ENCODE measurements around the gene PRDM15. TPM values are rescaled to one million over a fixed set of nuclear protein-coding genes. Genes with fewer than 3 reads are reported as not detected.

Gene PRDM15
- total RNA-seq, 6 donors from 2014 or later, result 5.3 to 31.4 (median 7.4) TPM

DNA sequence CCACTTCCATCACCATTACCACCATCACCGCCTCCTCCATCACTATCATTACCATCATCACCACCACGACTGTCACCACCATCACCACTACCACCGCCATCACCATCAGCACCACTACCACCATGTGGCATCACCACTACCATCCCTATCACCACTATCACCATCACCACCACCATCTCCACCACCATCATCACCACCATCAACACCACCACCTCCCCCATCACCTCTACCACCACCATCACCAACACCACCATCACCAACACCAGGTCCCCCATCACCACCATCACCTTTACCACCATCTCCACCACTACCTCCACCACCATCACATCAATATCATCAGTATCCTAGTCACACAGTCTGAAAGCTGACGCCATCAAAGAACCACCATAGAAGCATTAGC is 72.4 kb downstream of the PRDM15 start:
- Histone ChIP-seq H3K9me3 (no peaks in the 10 kb centered on the region), H3K4me1 (no peaks in the 10 kb centered on the region), H3K27me3 (no peaks in the 10 kb centered on the region), H3K36me3 (peaks cover 7 to 34% (median 19%) of the 10 kb centered on the region in 4 donors), H3K27ac (no peak overlapping the region), H3K4me3 (no peak overlapping the region)
- no peak for ATAC-seq (ENCODE audit: low FRiP score in 2 of 2)
- DNase-seq, result no peak
- TF ChIP-seq EP300 (IDR thresholded peaks at IDR 0.05) (no peak), POLR2A (IDR thresholded peaks at IDR 0.05) (no peak), POLR2AphosphoS5 (IDR thresholded peaks at IDR 0.05) (no peak)
- WGBS, 2 donors, result 96 to 97% methylated on average over 4 of the region's 4 CpGs

DNA sequence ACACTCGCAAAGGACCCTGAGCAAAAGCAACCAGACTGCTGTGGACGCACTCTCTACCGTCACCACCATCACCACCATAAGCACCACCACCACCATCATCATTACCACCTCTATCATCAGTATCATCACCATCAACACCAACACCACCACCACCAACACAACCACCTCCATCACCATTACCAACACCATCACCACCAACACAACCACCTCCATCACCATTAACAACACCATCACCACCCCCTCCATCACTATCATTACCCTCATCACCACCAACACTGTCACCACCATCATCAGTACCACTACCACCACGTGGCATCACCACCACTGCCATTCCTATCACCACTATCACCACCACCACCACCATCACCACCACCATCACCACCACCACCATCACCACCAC is 73.5 kb downstream of the PRDM15 start:
- ATAC-seq (ENCODE audit: low FRiP score in 2 of 2), result no peak
- Histone ChIP-seq H3K27me3 (no peaks in the 10 kb centered on the region), H3K4me1 (no peaks in the 10 kb centered on the region), H3K27ac (no peak overlapping the region), H3K9me3 (no peaks in the 10 kb centered on the region), H3K36me3 (peaks cover 7 to 38% (median 29%) of the 10 kb centered on the region in 4 donors), H3K4me3 (no peak overlapping the region)
- 84 to 98% methylated on average over 4 of the region's 4 CpGs for WGBS, 2 donors
- no peak for DNase-seq
- TF ChIP-seq EP300 (IDR thresholded peaks at IDR 0.05) (no peak), POLR2A (IDR thresholded peaks at IDR 0.05) (no peak), POLR2AphosphoS5 (IDR thresholded peaks at IDR 0.05) (no peak)
- TF ChIP-seq, protein P1, sequence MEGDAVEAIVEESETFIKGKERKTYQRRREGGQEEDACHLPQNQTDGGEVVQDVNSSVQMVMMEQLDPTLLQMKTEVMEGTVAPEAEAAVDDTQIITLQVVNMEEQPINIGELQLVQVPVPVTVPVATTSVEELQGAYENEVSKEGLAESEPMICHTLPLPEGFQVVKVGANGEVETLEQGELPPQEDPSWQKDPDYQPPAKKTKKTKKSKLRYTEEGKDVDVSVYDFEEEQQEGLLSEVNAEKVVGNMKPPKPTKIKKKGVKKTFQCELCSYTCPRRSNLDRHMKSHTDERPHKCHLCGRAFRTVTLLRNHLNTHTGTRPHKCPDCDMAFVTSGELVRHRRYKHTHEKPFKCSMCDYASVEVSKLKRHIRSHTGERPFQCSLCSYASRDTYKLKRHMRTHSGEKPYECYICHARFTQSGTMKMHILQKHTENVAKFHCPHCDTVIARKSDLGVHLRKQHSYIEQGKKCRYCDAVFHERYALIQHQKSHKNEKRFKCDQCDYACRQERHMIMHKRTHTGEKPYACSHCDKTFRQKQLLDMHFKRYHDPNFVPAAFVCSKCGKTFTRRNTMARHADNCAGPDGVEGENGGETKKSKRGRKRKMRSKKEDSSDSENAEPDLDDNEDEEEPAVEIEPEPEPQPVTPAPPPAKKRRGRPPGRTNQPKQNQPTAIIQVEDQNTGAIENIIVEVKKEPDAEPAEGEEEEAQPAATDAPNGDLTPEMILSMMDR (IDR thresholded peaks at IDR 0.05), result no peak

DNA sequence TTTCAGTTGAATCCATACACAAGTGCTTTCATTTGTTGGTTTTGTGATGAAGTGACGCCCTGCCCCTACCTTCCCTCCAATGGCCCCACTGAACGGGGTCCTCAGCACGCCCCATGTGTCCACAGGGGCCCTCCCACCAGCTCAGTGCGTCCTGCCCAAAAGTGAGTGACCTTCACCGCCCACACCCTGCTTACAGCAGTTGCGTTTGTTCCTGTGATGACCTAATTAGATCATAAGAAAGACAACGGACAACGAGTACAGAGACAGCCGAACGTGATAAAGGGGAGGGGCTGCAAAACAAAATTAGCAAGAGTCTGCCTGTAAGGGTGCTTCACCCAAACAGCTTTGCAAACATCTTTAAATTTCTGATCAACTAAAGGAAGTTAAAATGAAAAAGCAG is 74.1 kb downstream of the PRDM15 start:
- H3K36me3 ChIP-seq, result peaks cover 4 to 38% (median 25%) of the 10 kb centered on the region in 4 donors
- H3K4me1 ChIP-seq, result no peaks in the 10 kb centered on the region
- no peaks in the 10 kb centered on the region for H3K9me3 ChIP-seq
- H3K4me3 ChIP-seq, result no peak overlapping the region
- no peak overlapping the region for H3K27ac ChIP-seq
- TF ChIP-seq POLR2AphosphoS5 (IDR thresholded peaks at IDR 0.05) (no peak), EP300 (IDR thresholded peaks at IDR 0.05) (no peak), POLR2A (IDR thresholded peaks at IDR 0.05) (no peak)
- TF ChIP-seq, protein P1 (IDR thresholded peaks at IDR 0.05), result no peak
- no peak for ATAC-seq (ENCODE audit: low FRiP score in 2 of 2)
- no peaks in the 10 kb centered on the region for H3K27me3 ChIP-seq
- WGBS, 2 donors, result 87 to 89% methylated on average over 9 to 10 of the region's 10 CpGs
- no peak for DNase-seq

DNA sequence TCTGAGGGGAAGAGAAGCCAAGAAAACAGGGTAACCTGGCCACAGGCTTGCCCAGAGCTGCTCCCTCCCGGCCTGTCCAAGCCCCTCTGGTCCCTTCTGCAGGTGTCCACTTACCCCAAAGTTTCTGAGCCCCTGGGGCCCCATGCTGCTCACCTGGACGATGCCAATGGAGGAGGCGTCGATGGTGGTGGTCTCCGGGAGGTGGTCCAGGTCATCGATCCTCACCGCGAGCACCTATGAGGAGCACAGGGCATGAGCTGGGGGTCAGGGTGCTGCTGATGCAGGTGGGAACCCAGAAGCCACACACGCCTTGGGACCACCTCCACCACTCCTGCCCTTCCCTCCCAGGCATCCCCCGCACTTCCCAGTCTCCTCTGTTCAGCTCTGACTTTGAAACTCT is 74.8 kb downstream of the PRDM15 start:
- no peak for ATAC-seq (ENCODE audit: low FRiP score in 2 of 2)
- TF ChIP-seq POLR2A (IDR thresholded peaks at IDR 0.05) (no peak), POLR2AphosphoS5 (IDR thresholded peaks at IDR 0.05) (no peak), EP300 (IDR thresholded peaks at IDR 0.05) (no peak)
- TF ChIP-seq, protein P1 (IDR thresholded peaks at IDR 0.05), result no peak

DNA sequence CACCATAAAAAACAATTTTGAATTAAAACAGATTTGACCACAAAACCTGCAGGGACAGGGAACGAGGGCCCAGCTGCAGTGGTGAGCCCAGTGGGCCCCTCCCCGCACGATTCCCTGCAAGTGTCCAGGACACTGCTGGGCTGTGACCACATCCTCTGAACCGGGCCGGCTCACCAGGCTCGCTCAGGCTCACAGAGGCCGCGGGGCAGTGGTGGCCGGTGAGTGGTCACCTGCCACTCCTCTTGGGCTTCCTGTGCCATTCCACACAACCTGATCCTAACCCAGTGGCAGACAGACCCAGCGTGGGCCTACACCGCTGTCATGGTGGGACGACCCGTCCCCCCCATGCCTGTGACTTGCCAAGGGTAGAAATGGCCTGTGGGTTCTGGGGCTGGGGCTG is 75.8 kb downstream of the PRDM15 start:
- no peaks in the 10 kb centered on the region for H3K9me3 ChIP-seq
- no peaks in the 10 kb centered on the region for H3K27me3 ChIP-seq
- no peak overlapping the region for H3K27ac ChIP-seq
- 84 to 90% methylated on average over 11 to 12 of the region's 13 CpGs for WGBS, 2 donors
- TF ChIP-seq EP300 (IDR thresholded peaks at IDR 0.05), result no peak
- TF ChIP-seq, protein P1 (IDR thresholded peaks at IDR 0.05), result no peak
- no peak for TF ChIP-seq POLR2A (IDR thresholded peaks at IDR 0.05)
- TF ChIP-seq POLR2AphosphoS5 (IDR thresholded peaks at IDR 0.05), result no peak
- no peaks in the 10 kb centered on the region for H3K4me1 ChIP-seq
- H3K36me3 ChIP-seq, result peaks cover 0 to 39% (median 25%) of the 10 kb centered on the region in 4 donors
- no peak overlapping the region for H3K4me3 ChIP-seq
- peak in 1 of 2 donors; percentile 16 for ATAC-seq (ENCODE audit: low FRiP score in 2 of 2)
- peak in 1 of 2 donors; percentile 72 for DNase-seq

More for the DNA sequence above, 74.8 kb downstream of the PRDM15 start:
- 97 to 99% methylated on average over 9 to 10 of the region's 10 CpGs for WGBS, 2 donors
- Histone ChIP-seq H3K9me3 (no peaks in the 10 kb centered on the region), H3K27me3 (no peaks in the 10 kb centered on the region), H3K36me3 (peaks cover 0 to 36% (median 23%) of the 10 kb centered on the region in 4 donors), H3K27ac (no peak overlapping the region), H3K4me1 (no peaks in the 10 kb centered on the region), H3K4me3 (no peak overlapping the region)
- DNase-seq, result no peak
